ENCODE data around the gene PCNX1.
A peak's percentile ranks its signal among the peaks of the same experiment; 100 is the strongest.

Gene PCNX1

GRCh38 chr14:71021347-71022011 lies 114.2 kb downstream of the PCNX1 start (continued):
- TF ChIP-seq ZNF239 (tag by site-specific recombination; IDR thresholded peaks at IDR 0.05) (no peak), ZIC2 (tag by site-specific recombination; IDR thresholded peaks at IDR 0.05) (no peak), ZNF23 (tag by site-specific recombination; IDR thresholded peaks at IDR 0.05; ENCODE audit: borderline replicate concordance) (no peak), ZNF302 (tag by site-specific recombination; IDR thresholded peaks at IDR 0.05; ENCODE audit: low read depth) (no peak), ZBTB7A (tag by site-specific recombination; IDR thresholded peaks at IDR 0.05; ENCODE audit: low read depth) (no peak), MEIS1 (CRISPR knock-in tag; IDR thresholded peaks at IDR 0.05; ENCODE audit: borderline replicate concordance) (no peak), ZSCAN5A (tag by site-specific recombination; IDR thresholded peaks at IDR 0.05) (no peak), ZBTB21 (tag by site-specific recombination; IDR thresholded peaks at IDR 0.05) (no peak), ZNF785 (tag by site-specific recombination; IDR thresholded peaks at IDR 0.05) (no peak), RBAK (tag by site-specific recombination; IDR thresholded peaks at IDR 0.05) (no peak), ZFHX2 (tag by site-specific recombination; conservative IDR thresholded peaks at IDR 0.05) (no peak), ZNF768 (tag by site-specific recombination; IDR thresholded peaks at IDR 0.05) (no peak), ZNF37A (tag by site-specific recombination; IDR thresholded peaks at IDR 0.05) (no peak), ZNF366 (tag by site-specific recombination; conservative IDR thresholded peaks at IDR 0.05) (peak; percentile 73), ZBTB17 (tag by site-specific recombination; IDR thresholded peaks at IDR 0.05) (peak; percentile 21; the same call in 1 of the 2 replicates), ZNF404 (tag by site-specific recombination; IDR thresholded peaks at IDR 0.05) (no peak), HOXC10 (CRISPR knock-in tag; IDR thresholded peaks at IDR 0.05) (no peak), ZNF629 (tag by site-specific recombination; IDR thresholded peaks at IDR 0.05) (peak; percentile 33; the same call in 1 of the 2 replicates), KLF10 (tag by site-specific recombination; IDR thresholded peaks at IDR 0.05) (no peak), ZXDB (tag by site-specific recombination; IDR thresholded peaks at IDR 0.05) (peak; percentile 21; the same call in 1 of the 2 replicates), GFI1B (tag by site-specific recombination; IDR thresholded peaks at IDR 0.05) (no peak), ZNF843 (tag by site-specific recombination; IDR thresholded peaks at IDR 0.05) (peak; percentile 47; the same call in 1 of the 2 replicates), ZNF501 (tag by site-specific recombination; IDR thresholded peaks at IDR 0.05) (no peak), ZBTB8A (tag by site-specific recombination; IDR thresholded peaks at IDR 0.05) (no peak), ZNF76 (tag by site-specific recombination; IDR thresholded peaks at IDR 0.05; ENCODE audit: borderline replicate concordance, low read depth) (no peak), PRDM1 (tag by site-specific recombination; IDR thresholded peaks at IDR 0.05) (peak; percentile 59; the same call in 1 of the 2 replicates), ZEB2 (tag by site-specific recombination; IDR thresholded peaks at IDR 0.05) (peak; percentile 37; the same call in 1 of the 2 replicates), ZNF362 (tag by site-specific recombination; IDR thresholded peaks at IDR 0.05) (no peak), GLIS1 (tag by site-specific recombination; IDR thresholded peaks at IDR 0.05) (no peak), ZNF157 (tag by site-specific recombination; IDR thresholded peaks at IDR 0.05) (no peak), ZNF133 (tag by site-specific recombination; IDR thresholded peaks at IDR 0.05) (peak; percentile 85)
- TF ChIP-seq, protein P1, sequence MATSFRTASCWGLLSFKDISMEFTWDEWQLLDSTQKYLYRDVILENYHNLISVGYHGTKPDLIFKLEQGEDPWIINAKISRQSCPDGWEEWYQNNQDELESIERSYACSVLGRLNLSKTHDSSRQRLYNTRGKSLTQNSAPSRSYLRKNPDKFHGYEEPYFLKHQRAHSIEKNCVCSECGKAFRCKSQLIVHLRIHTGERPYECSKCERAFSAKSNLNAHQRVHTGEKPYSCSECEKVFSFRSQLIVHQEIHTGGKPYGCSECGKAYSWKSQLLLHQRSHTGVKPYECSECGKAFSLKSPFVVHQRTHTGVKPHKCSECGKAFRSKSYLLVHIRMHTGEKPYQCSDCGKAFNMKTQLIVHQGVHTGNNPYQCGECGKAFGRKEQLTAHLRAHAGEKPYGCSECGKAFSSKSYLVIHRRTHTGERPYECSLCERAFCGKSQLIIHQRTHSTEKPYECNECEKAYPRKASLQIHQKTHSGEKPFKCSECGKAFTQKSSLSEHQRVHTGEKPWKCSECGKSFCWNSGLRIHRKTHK (tag by site-specific recombination; IDR thresholded peaks at IDR 0.05), result no peak
- TF ChIP-seq, protein P2, sequence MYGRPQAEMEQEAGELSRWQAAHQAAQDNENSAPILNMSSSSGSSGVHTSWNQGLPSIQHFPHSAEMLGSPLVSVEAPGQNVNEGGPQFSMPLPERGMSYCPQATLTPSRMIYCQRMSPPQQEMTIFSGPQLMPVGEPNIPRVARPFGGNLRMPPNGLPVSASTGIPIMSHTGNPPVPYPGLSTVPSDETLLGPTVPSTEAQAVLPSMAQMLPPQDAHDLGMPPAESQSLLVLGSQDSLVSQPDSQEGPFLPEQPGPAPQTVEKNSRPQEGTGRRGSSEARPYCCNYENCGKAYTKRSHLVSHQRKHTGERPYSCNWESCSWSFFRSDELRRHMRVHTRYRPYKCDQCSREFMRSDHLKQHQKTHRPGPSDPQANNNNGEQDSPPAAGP (tag by site-specific recombination; IDR thresholded peaks at IDR 0.05), result no peak
- TF ChIP-seq, protein P3, sequence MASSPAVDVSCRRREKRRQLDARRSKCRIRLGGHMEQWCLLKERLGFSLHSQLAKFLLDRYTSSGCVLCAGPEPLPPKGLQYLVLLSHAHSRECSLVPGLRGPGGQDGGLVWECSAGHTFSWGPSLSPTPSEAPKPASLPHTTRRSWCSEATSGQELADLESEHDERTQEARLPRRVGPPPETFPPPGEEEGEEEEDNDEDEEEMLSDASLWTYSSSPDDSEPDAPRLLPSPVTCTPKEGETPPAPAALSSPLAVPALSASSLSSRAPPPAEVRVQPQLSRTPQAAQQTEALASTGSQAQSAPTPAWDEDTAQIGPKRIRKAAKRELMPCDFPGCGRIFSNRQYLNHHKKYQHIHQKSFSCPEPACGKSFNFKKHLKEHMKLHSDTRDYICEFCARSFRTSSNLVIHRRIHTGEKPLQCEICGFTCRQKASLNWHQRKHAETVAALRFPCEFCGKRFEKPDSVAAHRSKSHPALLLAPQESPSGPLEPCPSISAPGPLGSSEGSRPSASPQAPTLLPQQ (tag by site-specific recombination; IDR thresholded peaks at IDR 0.05), result no peak
- TF ChIP-seq, protein P4, sequence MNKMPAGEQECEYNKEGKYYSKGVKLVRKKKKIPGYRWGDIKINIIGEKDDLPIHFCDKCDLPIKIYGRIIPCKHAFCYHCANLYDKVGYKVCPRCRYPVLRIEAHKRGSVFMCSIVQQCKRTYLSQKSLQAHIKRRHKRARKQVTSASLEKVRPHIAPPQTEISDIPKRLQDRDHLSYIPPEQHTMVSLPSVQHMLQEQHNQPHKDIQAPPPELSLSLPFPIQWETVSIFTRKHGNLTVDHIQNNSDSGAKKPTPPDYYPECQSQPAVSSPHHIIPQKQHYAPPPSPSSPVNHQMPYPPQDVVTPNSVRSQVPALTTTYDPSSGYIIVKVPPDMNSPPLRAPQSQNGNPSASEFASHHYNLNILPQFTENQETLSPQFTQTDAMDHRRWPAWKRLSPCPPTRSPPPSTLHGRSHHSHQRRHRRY (tag by site-specific recombination; IDR thresholded peaks at IDR 0.05), result no peak

Measured in HEK293 (cell line).